Upper lobe of left lung (tissue), 6 donors: ENCODE results near the gene KIF5A. TPM values are rescaled to one million over a fixed set of nuclear protein-coding genes. Genes with fewer than 3 reads are reported as not detected.

Experiments used
- ATAC-seq, 2 donors: fragments of 200-7000 bp; cut with Tn5 transposase; one replicate each; pipeline ENCODE4 v1.9.1; 2022; ENCODE audit warnings: mild to moderate bottlenecking in 2 of 2, moderate library complexity in 2 of 2; ENCODE audit not compliant: low FRiP score in 2 of 2
- DNase-seq, 2 donors: peaks; one replicate each; pipeline ENCODE4 v3.0.0-alpha.2; 2019 to 2020
- H3K27ac ChIP-seq, 4 donors: fragments of 200-600 bp; sonication (generic); one replicate each; pipeline ENCODE4 v1.5.1; 2016 to 2019
- H3K27me3 ChIP-seq, 4 donors: fragments of 200-600 bp; sonication (generic); one replicate each; pipeline ENCODE4 v1.5.1; 2017 to 2019
- H3K36me3 ChIP-seq, 4 donors: fragments of 200-600 bp; sonication (generic); one replicate each; pipeline ENCODE4 v1.5.1; 2016 to 2019
- H3K4me1 ChIP-seq, 4 donors: fragments of 200-600 bp; sonication (generic); one replicate each; pipeline ENCODE4 v1.5.1; 2018 to 2019
- H3K4me3 ChIP-seq, 4 donors: fragments of 200-600 bp; sonication (generic); one replicate each; pipeline ENCODE4 v1.5.1; 2017 to 2019; ENCODE audit warnings: mild to moderate bottlenecking in 2 of 4, moderate library complexity in 1 of 4
- H3K9me3 ChIP-seq, 4 donors: fragments of 200-600 bp; sonication (generic); one replicate each; pipeline ENCODE4 v1.5.1; 2018 to 2019
- CTCF ChIP-seq, 6 experiments: fragments of 450-650 bp in 4 of 6; fragments of 200-600 bp in 2 of 6; sonication (generic) in 2 of 6; IDR thresholded peaks; one replicate each; pipeline ENCODE4 v1.5.1; 2016 to 2019; ENCODE audit warnings: antibody characterized with exemption in 6 of 6
- EP300 ChIP-seq, 4 donors: sonication (generic); formaldehyde crosslinking; IDR thresholded peaks; one replicate each; pipeline ENCODE4 v1.5.1; 2017; ENCODE audit warnings: antibody characterized with exemption in 4 of 4, control low read depth in 2 of 4
- POLR2A ChIP-seq, 4 donors: fragments of 450-650 bp; IDR thresholded peaks; one replicate each; pipeline ENCODE4 v1.5.1; 2016 to 2017; ENCODE audit warnings: antibody characterized with exemption in 4 of 4, mild to moderate bottlenecking in 2 of 4
- POLR2AphosphoS5 ChIP-seq, 2 donors: sonication (generic); formaldehyde crosslinking; IDR thresholded peaks; one replicate each; pipeline ENCODE4 v1.5.1; 2017; ENCODE audit warnings: antibody characterized with exemption in 2 of 2
- WGBS, 2 donors: methylation state at CpG; one replicate each; pipeline ENCODE4 v1.1.5; 2017 to 2018; 5-methylcytosine and 5-hydroxymethylcytosine counted together
- total RNA-seq, 6 donors: library from RNA; depleted of rRNA in 4 of 6; stranded (reverse); fragments of >200 nt in 4 of 6; gene quantifications; one replicate each; pipeline versions ENCODE4 v1.1.0 to v1.2.1, GENCODE V29; 2016 to 2021
- donor health status: DM: no; HTN: no; CAD: no; lungs with moderate emphysema.
- donor health status: DM: no; HTN: yes; CAD: no; lungs with severe emphysema.

Gene KIF5A
- total RNA-seq, 6 donors from 2014 or later = 0.06 to 0.39 (median 0.20) TPM; not detected in 1

- TF ChIP-seq EP300 (IDR thresholded peaks at IDR 0.05) = no peak
- no peak for TF ChIP-seq POLR2A (IDR thresholded peaks at IDR 0.05)
- no peak for TF ChIP-seq POLR2AphosphoS5 (IDR thresholded peaks at IDR 0.05)
- no peak for TF ChIP-seq CTCF (IDR thresholded peaks at IDR 0.05)
- Histone ChIP-seq H3K9me3 (no peaks in the 10 kb centered on the region), H3K36me3 (peaks cover 21 to 86% (median 62%) of the 10 kb centered on the region in 4 donors), H3K27ac (no peak overlapping the region), H3K4me1 (peaks cover 19 to 33% (median 22%) of the 10 kb centered on the region in 4 donors), H3K4me3 (no peak overlapping the region), H3K27me3 (no peaks in the 10 kb centered on the region)
- DNase-seq = no peak
- WGBS, 2 donors = 92 to 96% methylated on average over 8 to 9 of the region's 9 CpGs
- no peak for ATAC-seq
Observed at GRCh38 chr12:57514720-57515407, 35.0 kb upstream of the KIF5A start.

GRCh38 chr12:57515408-57515933 is 34.4 kb upstream of the KIF5A start:
- DNase-seq (no peak), ATAC-seq (no peak)
- 67 to 83% methylated on average over 3 of the region's 3 CpGs for WGBS, 2 donors
- Histone ChIP-seq H3K36me3 (peaks cover 21 to 80% (median 61%) of the 10 kb centered on the region in 4 donors), H3K27me3 (no peaks in the 10 kb centered on the region), H3K4me3 (no peak overlapping the region), H3K9me3 (no peaks in the 10 kb centered on the region), H3K27ac (no peak overlapping the region), H3K4me1 (peaks cover 19 to 33% (median 22%) of the 10 kb centered on the region in 4 donors)
- TF ChIP-seq CTCF (IDR thresholded peaks at IDR 0.05) (no peak), POLR2AphosphoS5 (IDR thresholded peaks at IDR 0.05) (no peak), EP300 (IDR thresholded peaks at IDR 0.05) (no peak), POLR2A (IDR thresholded peaks at IDR 0.05) (no peak)

- 78 to 81% methylated on average over 11 of the region's 11 CpGs for WGBS, 2 donors
Observed at GRCh38 chr12:57515934-57516541, 33.8 kb upstream of the KIF5A start.

GRCh38 chr12:57516617-57517153 is 33.2 kb upstream of the KIF5A start:
- peaks cover 21 to 68% (median 53%) of the 10 kb centered on the region in 4 donors for H3K36me3 ChIP-seq
- no peaks in the 10 kb centered on the region for H3K27me3 ChIP-seq
- no peak for ATAC-seq
- DNase-seq = no peak
- H3K9me3 ChIP-seq = no peaks in the 10 kb centered on the region
- peak overlapping the region in 2 of 4 donors; percentile 50 to 99 for H3K27ac ChIP-seq
- no peak for TF ChIP-seq CTCF (IDR thresholded peaks at IDR 0.05)
- no peak for TF ChIP-seq EP300 (IDR thresholded peaks at IDR 0.05)
- TF ChIP-seq POLR2AphosphoS5 (IDR thresholded peaks at IDR 0.05) = no peak
- no peak for TF ChIP-seq POLR2A (IDR thresholded peaks at IDR 0.05)
- 84% methylated on average over 11 of the region's 11 CpGs for WGBS, 2 donors
- H3K4me1 ChIP-seq = peaks cover 27 to 42% (median 31%) of the 10 kb centered on the region in 4 donors
- no peak overlapping the region for H3K4me3 ChIP-seq

More at GRCh38 chr12:57515934-57516541, 33.8 kb upstream of the KIF5A start:
- TF ChIP-seq POLR2A (IDR thresholded peaks at IDR 0.05) = no peak
- TF ChIP-seq EP300 (IDR thresholded peaks at IDR 0.05) = no peak
- no peak for TF ChIP-seq CTCF (IDR thresholded peaks at IDR 0.05)
- no peak for TF ChIP-seq POLR2AphosphoS5 (IDR thresholded peaks at IDR 0.05)
- Histone ChIP-seq H3K9me3 (no peaks in the 10 kb centered on the region), H3K4me1 (peaks cover 21 to 36% (median 25%) of the 10 kb centered on the region in 4 donors), H3K27me3 (no peaks in the 10 kb centered on the region), H3K4me3 (no peak overlapping the region), H3K27ac (no peak overlapping the region), H3K36me3 (peaks cover 21 to 74% (median 59%) of the 10 kb centered on the region in 4 donors)
- ATAC-seq (no peak), DNase-seq (no peak)
